Liver (tissue), 9 donors: ENCODE results near the gene MEGF6. TPM values are rescaled to one million over a fixed set of nuclear protein-coding genes. Genes with fewer than 3 reads are reported as not detected.

Experiments used
- DNase-seq: peaks from one replicate; pipeline ENCODE4 v3.0.0-alpha.2; 2017; ENCODE audit warnings: low spot score
- H3K27ac ChIP-seq, 2 donors: one replicate each; pipeline ENCODE4 v1.7.0; 2013; ENCODE audit warnings: inconsistent platforms in 2 of 2, low read length in 2 of 2, control low read depth in 1 of 2, low read depth in 1 of 2, mild to moderate bottlenecking in 1 of 2
- H3K27me3 ChIP-seq, 4 donors: one replicate each; pipeline versions ENCODE4 v1.6.1 to v1.7.0; 2013; ENCODE audit warnings: low read length in 3 of 4, inconsistent platforms in 1 of 4, mild to moderate bottlenecking in 1 of 4, moderate library complexity in 1 of 4; ENCODE audit not compliant: control insufficient read depth in 4 of 4, insufficient read depth in 4 of 4
- H3K36me3 ChIP-seq, 4 donors: one replicate each; pipeline versions ENCODE4 v1.6.1 to v1.7.0; 2013; ENCODE audit warnings: low read length in 3 of 4, mild to moderate bottlenecking in 3 of 4, low read depth in 1 of 4, moderate library complexity in 1 of 4; ENCODE audit not compliant: control insufficient read depth in 4 of 4, insufficient read depth in 3 of 4
- H3K4me1 ChIP-seq, 4 donors: one replicate each; pipeline versions ENCODE4 v1.6.1 to v1.7.0; 2013; ENCODE audit warnings: low read length in 3 of 4, mild to moderate bottlenecking in 3 of 4, moderate library complexity in 1 of 4; ENCODE audit not compliant: control insufficient read depth in 4 of 4, insufficient read depth in 4 of 4
- H3K4me3 ChIP-seq, 3 donors: one replicate each; pipeline versions ENCODE4 v1.6.1 to v1.7.0; 2013; ENCODE audit warnings: low read length in 3 of 3, control low read depth in 1 of 3, low read depth in 1 of 3, mild to moderate bottlenecking in 1 of 3
- H3K9ac ChIP-seq, 2 donors: one replicate each; pipeline ENCODE4 v1.7.0; 2013; ENCODE audit warnings: low read length in 2 of 2, mild to moderate bottlenecking in 2 of 2, moderate library complexity in 2 of 2, control low read depth in 1 of 2, low read depth in 1 of 2
- H3K9me3 ChIP-seq, 4 donors: one replicate each; pipeline versions ENCODE4 v1.6.1 to v1.7.0; 2013; ENCODE audit warnings: low read length in 3 of 4; ENCODE audit not compliant: control insufficient read depth in 4 of 4
- FOXA1 ChIP-seq: IDR thresholded peaks from 2 replicates; pipeline ENCODE4 v1.6.1; 2016; ENCODE audit warnings: antibody characterized with exemption
- GABPA ChIP-seq, 2 donors: IDR thresholded peaks in 1 of 2; conservative IDR thresholded peaks in 1 of 2; 2 replicates each; pipeline ENCODE4 v1.6.1; 2016; ENCODE audit warnings: antibody characterized with exemption in 2 of 2, mild to moderate bottlenecking in 1 of 2, moderate library complexity in 1 of 2
- HNF4A ChIP-seq, 2 donors: conservative IDR thresholded peaks; 2 replicates each; pipeline ENCODE4 v1.6.1; 2016; ENCODE audit warnings: antibody characterized with exemption in 2 of 2, mild to moderate bottlenecking in 2 of 2
- JUND ChIP-seq, 2 donors: IDR thresholded peaks; 2 replicates each; pipeline ENCODE4 v1.6.1; 2016; ENCODE audit warnings: antibody characterized with exemption in 2 of 2
- NR2F2 ChIP-seq: IDR thresholded peaks from 2 replicates; pipeline ENCODE4 v1.6.1; 2016; ENCODE audit warnings: antibody characterized with exemption
- RAD21 ChIP-seq, 2 donors: IDR thresholded peaks; 2 replicates each; pipeline ENCODE4 v1.6.1; 2016; ENCODE audit warnings: antibody characterized with exemption in 2 of 2, mild to moderate bottlenecking in 2 of 2
- RXRA ChIP-seq, 2 donors: IDR thresholded peaks; 2 replicates each; pipeline ENCODE4 v1.6.1; 2017 to 2018; ENCODE audit warnings: antibody characterized with exemption in 2 of 2, mild to moderate bottlenecking in 1 of 2
- SP1 ChIP-seq: IDR thresholded peaks from 2 replicates; pipeline ENCODE4 v1.6.1; 2018; ENCODE audit warnings: antibody characterized with exemption, mild to moderate bottlenecking
- TAF1 ChIP-seq: conservative IDR thresholded peaks from 2 replicates; pipeline ENCODE4 v1.6.1; 2016; ENCODE audit warnings: antibody characterized with exemption, mild to moderate bottlenecking
- YY1 ChIP-seq: IDR thresholded peaks from 2 replicates; pipeline ENCODE4 v1.6.1; 2016; ENCODE audit warnings: antibody characterized with exemption, mild to moderate bottlenecking
- WGBS: extraction: QIAGEN DNeasy Blood & Tissue Kit; methylation state at CpG from one replicate; pipeline ENCODE4 v1.1.7; 2013; 5-methylcytosine and 5-hydroxymethylcytosine counted together
- polyA plus RNA-seq, 2 donors: library from polyadenylated mRNA; stranded (reverse) in 1 of 2; unstranded in 1 of 2; fragments of 200-250 nt in 1 of 2; fragments of >200 nt in 1 of 2; fragmentation: Nextera tagmentation in 1 of 2; extraction: Ambion mirVana in 1 of 2; gene quantifications; one replicate each; pipeline versions ENCODE4 v1.2.1 to v1.2.3, GENCODE V29; 2013 to 2015
- total RNA-seq, 2 donors: library from RNA; depleted of rRNA; stranded (reverse); fragments of >200 nt; gene quantifications; one replicate each; pipeline ENCODE4 v1.2.3, GENCODE V29; 2014
- TF ChIP-seq, protein P1 (sequence below): IDR thresholded peaks from 2 replicates; pipeline ENCODE4 v1.6.1; 2016; ENCODE audit warnings: antibody characterized with exemption
- TF ChIP-seq, protein P2 (sequence below): fragments of 150-350 bp; IDR thresholded peaks from 2 replicates; pipeline ENCODE4 v1.5.1; 2017; ENCODE audit warnings: improper control_type of control experiment, low read depth, low read length; ENCODE audit not compliant: missing input control
- TF ChIP-seq, protein P3 (sequence below): IDR thresholded peaks from 2 replicates; pipeline ENCODE4 v1.6.1; 2016; ENCODE audit warnings: antibody characterized with exemption, mild to moderate bottlenecking
- TF ChIP-seq, protein P4 (sequence below): IDR thresholded peaks from 2 replicates; pipeline ENCODE4 v1.6.1; 2016; ENCODE audit warnings: antibody characterized with exemption
- TF ChIP-seq, protein P5 (sequence below): IDR thresholded peaks from 2 replicates; pipeline ENCODE4 v1.6.1; 2016; ENCODE audit warnings: antibody characterized with exemption
- donor health status: healthy.
- donor health status: healthy.
- donor health status: healthy.
- donor health status: healthy.
- donor health status: healthy.

MEGF6 gene
- total and polyA plus RNA-seq, 4 donors: 1.3 to 11.0 (median 4.0) TPM

DNA sequence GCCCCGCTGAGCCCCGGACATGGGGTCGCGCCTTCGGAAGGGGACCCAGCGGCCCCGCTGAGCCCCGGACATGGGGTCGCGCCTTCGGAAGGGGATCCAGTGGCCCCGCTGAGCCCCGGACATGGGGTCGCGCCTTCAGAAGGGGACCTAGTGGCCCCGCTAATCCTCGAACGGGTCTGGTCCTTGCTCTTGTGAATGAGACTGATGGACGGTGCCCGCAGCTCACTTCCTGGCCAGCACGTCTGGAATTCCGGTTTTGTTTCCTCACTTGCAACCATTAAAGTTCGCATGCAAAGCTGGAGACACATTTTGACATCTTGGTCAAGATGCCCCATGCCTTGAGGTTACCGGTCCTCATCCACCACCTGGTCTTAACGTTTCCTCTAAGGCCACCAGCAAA, 33.0 kb upstream of the MEGF6 start:
- Histone ChIP-seq H3K27ac (no peak overlapping the region), H3K36me3 (peaks cover 14 to 27% (median 15%) of the 10 kb centered on the region in 4 donors), H3K27me3 (no peaks in the 10 kb centered on the region), H3K4me3 (no peak overlapping the region), H3K9ac (no peak overlapping the region), H3K9me3 (no peaks in the 10 kb centered on the region), H3K4me1 (peaks cover 3 to 10% (median 7%) of the 10 kb centered on the region in 4 donors)
- WGBS: 91% methylated on average over 21 of the region's 25 CpGs
- TF ChIP-seq SP1: no peak
- no peak for TF ChIP-seq YY1
- TF ChIP-seq FOXA1: no peak
- TF ChIP-seq, protein P1, sequence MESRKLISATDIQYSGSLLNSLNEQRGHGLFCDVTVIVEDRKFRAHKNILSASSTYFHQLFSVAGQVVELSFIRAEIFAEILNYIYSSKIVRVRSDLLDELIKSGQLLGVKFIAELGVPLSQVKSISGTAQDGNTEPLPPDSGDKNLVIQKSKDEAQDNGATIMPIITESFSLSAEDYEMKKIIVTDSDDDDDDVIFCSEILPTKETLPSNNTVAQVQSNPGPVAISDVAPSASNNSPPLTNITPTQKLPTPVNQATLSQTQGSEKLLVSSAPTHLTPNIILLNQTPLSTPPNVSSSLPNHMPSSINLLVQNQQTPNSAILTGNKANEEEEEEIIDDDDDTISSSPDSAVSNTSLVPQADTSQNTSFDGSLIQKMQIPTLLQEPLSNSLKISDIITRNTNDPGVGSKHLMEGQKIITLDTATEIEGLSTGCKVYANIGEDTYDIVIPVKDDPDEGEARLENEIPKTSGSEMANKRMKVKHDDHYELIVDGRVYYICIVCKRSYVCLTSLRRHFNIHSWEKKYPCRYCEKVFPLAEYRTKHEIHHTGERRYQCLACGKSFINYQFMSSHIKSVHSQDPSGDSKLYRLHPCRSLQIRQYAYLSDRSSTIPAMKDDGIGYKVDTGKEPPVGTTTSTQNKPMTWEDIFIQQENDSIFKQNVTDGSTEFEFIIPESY: no peak
- TF ChIP-seq NR2F2: no peak
- TF ChIP-seq, protein P2, sequence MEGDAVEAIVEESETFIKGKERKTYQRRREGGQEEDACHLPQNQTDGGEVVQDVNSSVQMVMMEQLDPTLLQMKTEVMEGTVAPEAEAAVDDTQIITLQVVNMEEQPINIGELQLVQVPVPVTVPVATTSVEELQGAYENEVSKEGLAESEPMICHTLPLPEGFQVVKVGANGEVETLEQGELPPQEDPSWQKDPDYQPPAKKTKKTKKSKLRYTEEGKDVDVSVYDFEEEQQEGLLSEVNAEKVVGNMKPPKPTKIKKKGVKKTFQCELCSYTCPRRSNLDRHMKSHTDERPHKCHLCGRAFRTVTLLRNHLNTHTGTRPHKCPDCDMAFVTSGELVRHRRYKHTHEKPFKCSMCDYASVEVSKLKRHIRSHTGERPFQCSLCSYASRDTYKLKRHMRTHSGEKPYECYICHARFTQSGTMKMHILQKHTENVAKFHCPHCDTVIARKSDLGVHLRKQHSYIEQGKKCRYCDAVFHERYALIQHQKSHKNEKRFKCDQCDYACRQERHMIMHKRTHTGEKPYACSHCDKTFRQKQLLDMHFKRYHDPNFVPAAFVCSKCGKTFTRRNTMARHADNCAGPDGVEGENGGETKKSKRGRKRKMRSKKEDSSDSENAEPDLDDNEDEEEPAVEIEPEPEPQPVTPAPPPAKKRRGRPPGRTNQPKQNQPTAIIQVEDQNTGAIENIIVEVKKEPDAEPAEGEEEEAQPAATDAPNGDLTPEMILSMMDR: no peak
- TF ChIP-seq RXRA (IDR thresholded peaks at IDR 0.05): no peak
- TF ChIP-seq GABPA (IDR thresholded peaks at IDR 0.05 in 1 of 2, conservative IDR thresholded peaks at IDR 0.05 in 1 of 2): no peak
- TF ChIP-seq, protein P3, sequence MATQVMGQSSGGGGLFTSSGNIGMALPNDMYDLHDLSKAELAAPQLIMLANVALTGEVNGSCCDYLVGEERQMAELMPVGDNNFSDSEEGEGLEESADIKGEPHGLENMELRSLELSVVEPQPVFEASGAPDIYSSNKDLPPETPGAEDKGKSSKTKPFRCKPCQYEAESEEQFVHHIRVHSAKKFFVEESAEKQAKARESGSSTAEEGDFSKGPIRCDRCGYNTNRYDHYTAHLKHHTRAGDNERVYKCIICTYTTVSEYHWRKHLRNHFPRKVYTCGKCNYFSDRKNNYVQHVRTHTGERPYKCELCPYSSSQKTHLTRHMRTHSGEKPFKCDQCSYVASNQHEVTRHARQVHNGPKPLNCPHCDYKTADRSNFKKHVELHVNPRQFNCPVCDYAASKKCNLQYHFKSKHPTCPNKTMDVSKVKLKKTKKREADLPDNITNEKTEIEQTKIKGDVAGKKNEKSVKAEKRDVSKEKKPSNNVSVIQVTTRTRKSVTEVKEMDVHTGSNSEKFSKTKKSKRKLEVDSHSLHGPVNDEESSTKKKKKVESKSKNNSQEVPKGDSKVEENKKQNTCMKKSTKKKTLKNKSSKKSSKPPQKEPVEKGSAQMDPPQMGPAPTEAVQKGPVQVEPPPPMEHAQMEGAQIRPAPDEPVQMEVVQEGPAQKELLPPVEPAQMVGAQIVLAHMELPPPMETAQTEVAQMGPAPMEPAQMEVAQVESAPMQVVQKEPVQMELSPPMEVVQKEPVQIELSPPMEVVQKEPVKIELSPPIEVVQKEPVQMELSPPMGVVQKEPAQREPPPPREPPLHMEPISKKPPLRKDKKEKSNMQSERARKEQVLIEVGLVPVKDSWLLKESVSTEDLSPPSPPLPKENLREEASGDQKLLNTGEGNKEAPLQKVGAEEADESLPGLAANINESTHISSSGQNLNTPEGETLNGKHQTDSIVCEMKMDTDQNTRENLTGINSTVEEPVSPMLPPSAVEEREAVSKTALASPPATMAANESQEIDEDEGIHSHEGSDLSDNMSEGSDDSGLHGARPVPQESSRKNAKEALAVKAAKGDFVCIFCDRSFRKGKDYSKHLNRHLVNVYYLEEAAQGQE: no peak
- no peak for TF ChIP-seq TAF1
- no peak for TF ChIP-seq JUND (IDR thresholded peaks at IDR 0.05)
- TF ChIP-seq HNF4A (conservative IDR thresholded peaks at IDR 0.05): no peak
- TF ChIP-seq, protein P4, sequence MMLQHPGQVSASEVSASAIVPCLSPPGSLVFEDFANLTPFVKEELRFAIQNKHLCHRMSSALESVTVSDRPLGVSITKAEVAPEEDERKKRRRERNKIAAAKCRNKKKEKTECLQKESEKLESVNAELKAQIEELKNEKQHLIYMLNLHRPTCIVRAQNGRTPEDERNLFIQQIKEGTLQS: no peak
- TF ChIP-seq, protein P5, sequence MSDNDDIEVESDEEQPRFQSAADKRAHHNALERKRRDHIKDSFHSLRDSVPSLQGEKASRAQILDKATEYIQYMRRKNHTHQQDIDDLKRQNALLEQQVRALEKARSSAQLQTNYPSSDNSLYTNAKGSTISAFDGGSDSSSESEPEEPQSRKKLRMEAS: no peak
- TF ChIP-seq RAD21 (IDR thresholded peaks at IDR 0.05): no peak
- no peak for DNase-seq
